ENCODE measurements around the gene MRPL14. TPM values are rescaled to one million over a fixed set of nuclear protein-coding genes. Genes with fewer than 3 reads are reported as not detected.

MRPL14 gene
- 35.3 TPM for total RNA-seq

- ATAC-seq: peak; percentile 89
These were observed at the start of gene MRPL14, which contains the start of gene TMEM63B for GRCh38 chr6:44127186-44128019. Gene MRPL14 (minus strand): TSS chr6:44127452. CDS start chr6:44116611, 10,841 bp downstream. Gene TMEM63B (plus strand): TSS chr6:44127554. CDS start chr6:44134585, 7,031 bp downstream.

DNA sequence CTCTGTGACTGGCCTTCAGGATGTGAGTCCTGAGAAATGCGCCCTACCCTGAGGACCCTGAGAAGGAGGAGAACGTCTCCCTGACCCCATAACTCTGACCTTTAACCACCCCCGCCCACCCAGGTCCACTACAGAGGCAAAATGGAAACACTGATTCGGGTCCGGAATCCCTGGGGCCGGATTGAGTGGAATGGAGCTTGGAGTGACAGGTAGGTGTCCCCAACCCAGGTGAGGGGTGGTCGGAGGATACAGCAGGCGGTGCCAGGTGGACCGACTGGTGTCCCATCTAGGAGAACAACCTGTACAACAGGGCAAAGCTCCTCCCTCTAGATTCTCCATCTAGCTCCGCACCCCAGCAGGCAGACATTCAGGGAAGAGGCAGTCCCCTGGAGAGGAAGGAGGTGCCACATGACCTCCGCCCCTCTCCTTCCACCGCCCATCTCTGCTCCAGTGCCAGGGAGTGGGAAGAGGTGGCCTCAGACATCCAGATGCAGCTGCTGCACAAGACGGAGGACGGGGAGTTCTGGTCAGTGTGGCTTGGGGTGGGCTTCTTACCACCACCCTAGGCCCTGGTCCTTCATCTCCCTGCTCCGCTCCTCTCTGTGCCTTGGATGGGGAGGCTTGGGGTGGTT lies 49.0 kb upstream of the MRPL14 start:
- no peak for ATAC-seq
- DNase-seq (ENCODE audit: low spot score): no peak

More at GRCh38 chr6:44127186-44128019, at the start of gene MRPL14, which contains the start of gene TMEM63B:
- peak; percentile 94 for DNase-seq (ENCODE audit: low spot score)

- ATAC-seq (peak; percentile 99), DNase-seq (ENCODE audit: low spot score) (peak; percentile 91)
These were observed 45.7 kb upstream of the MRPL14 start for GRCh38 chr6:44172731-44173500.

- ATAC-seq: no peak
- DNase-seq (ENCODE audit: low spot score): no peak
These were observed 44.8 kb upstream of the MRPL14 start for GRCh38 chr6:44171899-44172546.

- DNase-seq (ENCODE audit: low spot score): no peak
- ATAC-seq: no peak
These were observed 42.8 kb upstream of the MRPL14 start for GRCh38 chr6:44169886-44170570.

DNA sequence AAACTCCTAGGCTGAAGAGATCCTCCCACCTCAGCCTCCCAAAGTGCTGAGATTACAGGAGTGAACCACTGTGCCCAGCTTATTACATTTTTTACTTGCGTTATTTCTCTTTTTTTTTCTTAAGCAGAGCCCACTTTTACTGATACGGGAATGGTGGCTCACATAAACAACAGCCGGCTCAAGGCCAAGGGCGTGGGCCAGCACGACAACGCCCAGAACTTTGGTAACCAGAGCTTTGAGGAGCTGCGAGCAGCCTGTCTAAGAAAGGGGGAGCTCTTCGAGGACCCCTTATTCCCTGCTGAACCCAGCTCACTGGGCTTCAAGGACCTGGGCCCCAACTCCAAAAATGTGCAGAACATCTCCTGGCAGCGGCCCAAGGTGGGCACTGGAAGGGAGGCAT lies 41.9 kb upstream of the MRPL14 start:
- no peak for ATAC-seq
- DNase-seq (ENCODE audit: low spot score): no peak

DNA sequence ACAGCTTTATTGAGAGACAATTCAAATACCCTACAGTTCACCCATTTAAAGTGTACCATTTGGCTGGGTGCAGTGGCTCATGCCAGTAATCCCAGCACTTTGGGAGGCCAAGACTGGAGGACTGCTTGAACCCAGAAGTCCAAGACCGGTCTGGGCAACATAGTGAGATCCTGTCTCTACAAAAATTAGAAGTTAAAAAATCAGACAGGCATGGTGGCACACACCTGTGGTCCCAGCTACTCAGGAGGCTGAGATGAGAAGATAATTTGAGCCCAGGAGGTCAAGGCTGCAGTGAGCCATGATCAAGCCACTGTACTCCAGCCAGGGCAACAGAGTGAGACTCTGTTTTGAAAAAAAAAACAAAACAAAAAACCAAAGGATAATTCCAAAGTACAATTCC lies 40.3 kb upstream of the MRPL14 start:
- DNase-seq (ENCODE audit: low spot score) (no peak), ATAC-seq (no peak)

DNA sequence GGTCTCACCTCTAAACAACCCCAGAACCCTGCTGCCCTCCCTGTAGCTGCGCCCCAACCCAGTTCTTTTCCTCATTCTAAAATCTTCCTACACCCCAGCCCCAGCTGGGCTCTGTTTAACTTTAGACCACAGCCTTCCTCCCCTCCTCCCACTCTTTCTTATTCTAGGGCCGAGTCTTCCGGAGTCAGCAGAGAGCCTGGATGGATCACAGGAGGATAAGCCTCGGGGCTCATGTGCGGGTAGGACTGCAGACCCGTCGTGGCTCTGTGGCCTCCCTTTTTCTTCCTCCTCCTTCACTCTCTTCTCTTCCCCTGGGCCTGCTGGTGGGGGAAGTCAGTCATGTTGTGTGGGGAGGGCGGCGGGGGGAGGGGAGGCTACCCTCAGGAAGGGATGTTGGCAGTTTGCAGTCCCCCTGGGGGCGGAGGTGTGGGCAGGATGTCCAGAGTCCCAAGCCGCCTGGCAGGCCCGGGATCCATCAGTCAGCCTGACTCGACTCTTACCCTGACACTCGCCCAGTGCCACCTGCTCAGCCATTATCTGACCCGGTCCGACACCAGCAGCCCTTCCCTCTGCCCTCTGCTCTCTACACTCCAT lies 39.4 kb upstream of the MRPL14 start:
- ATAC-seq: no peak
- DNase-seq (ENCODE audit: low spot score): no peak

GRCh38 chr6:44166116-44166515 lies 38.9 kb upstream of the MRPL14 start:
- DNase-seq (ENCODE audit: low spot score) (no peak), ATAC-seq (no peak)

- no peak for ATAC-seq
- no peak for DNase-seq (ENCODE audit: low spot score)
These were observed 35.8 kb upstream of the MRPL14 start for GRCh38 chr6:44162876-44163625.

DNA sequence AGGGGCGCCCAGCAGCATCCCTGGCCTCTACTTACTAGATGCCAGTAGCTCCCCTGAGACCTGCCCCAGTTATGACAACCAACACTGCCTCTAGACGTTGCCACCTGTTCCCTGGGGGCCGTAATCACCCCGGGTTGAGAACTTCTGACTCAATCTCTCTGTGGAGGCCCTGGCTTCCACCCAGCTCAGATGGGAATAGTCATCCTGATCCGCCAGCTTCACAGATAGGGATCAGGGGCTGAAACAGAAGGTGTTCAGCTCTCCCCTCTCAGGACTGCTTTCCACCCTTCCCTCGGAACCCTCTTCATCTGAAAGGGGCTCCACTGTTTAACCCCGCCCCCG lies 34.7 kb upstream of the MRPL14 start:
- DNase-seq (ENCODE audit: low spot score): no peak
- no peak for ATAC-seq

- DNase-seq (ENCODE audit: low spot score): no peak
- no peak for ATAC-seq
These were observed 31.5 kb upstream of the MRPL14 start, which contains the start of gene CAPN11 for GRCh38 chr6:44158770-44159228. Gene CAPN11 (plus strand): TSS chr6:44158820. CDS start chr6:44158849, 29 bp downstream.

DNA sequence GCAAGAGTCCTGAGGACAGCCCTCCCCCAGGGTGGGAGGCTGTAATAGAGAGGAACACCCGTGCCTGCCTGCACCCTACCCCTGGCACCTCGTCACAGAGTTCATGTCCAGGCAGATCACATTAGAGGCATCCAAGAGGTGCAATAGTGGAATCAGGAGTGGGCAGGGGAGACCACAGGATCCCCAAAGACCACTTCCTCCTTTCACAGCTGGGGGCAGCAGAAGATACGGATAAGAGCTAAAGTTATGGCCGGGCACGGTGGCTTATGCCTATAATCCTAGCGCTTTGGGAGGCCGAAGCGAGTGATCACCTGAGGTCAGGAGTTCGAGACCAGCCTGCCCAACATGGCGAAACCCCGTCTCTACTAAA lies 29.9 kb upstream of the MRPL14 start:
- ATAC-seq (peak; percentile 10), DNase-seq (ENCODE audit: low spot score) (no peak)

DNA sequence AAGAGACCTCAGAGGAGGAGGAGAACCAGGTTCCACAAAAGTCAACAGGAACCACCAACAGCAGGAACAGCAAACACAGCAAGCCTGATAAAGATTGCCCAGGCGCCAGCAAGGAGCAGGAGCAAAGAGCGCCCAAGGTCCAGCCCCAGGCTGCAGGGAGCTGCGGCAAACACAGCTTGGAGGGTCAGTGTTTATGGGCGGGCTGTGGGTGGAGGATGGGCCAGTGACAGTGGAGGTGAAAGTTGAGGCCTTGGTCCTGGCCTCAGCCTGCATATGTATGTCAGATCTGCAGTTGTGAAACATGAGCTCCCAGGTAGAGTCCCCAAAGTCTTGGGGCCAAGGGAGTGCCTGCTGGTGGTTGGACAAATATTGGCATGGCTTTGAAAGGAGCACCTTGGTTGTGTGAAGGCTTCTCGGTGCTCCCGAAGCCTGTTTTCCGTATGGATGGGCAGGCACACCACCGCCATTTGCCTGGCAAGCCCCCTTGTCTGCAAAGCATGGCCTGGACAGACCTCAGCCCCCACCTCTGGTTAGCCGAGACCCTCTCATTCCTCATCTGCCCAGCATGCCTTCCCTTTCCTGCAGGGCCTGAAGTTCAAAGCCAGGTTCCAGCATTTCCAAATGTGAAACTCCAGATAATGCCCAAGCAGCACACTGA lies 29.4 kb upstream of the MRPL14 start:
- ATAC-seq: peak; percentile 57
- DNase-seq (ENCODE audit: low spot score): no peak

DNA sequence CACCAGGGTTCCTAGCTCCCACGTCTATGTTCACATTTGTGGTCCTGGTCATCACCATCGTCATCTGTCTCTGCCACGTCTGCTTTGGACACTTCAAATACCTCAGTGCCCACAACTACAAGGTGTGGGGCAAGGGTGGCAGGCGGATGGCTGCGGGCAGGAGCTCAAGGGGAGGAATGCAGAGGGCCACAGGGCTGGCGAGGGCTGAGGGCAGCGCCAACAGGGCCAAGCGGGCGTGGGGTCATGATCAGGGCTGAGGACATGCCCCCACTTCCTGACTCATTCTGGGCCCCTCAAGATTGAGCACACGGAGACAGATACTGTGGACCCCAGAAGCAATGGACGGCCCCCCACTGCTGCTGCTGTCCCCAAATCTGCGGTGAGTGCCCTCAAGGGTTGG lies 26.8 kb upstream of the MRPL14 start:
- no peak for DNase-seq (ENCODE audit: low spot score)
- no peak for ATAC-seq

DNA sequence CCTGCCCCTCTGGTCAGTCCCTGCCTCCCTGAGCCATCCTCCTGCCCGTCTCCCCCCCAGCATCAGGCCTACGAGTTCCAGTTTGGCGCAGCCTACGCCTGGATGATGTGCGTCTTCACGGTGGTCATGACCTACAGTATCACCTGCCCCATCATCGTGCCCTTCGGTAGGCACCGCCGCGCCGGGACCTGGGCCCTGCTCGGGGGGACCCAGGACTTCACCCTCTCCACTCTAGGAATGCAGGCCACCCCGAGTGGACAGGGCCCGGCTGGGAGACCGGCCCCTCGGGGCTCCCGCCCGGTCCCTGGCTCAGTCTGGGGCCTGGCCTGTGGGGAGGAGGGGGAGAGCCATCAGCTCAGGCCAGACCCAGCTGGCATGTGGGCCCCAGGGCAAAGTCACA lies 25.3 kb upstream of the MRPL14 start:
- ATAC-seq (no peak), DNase-seq (ENCODE audit: low spot score) (no peak)

GRCh38 chr6:44152109-44152461 lies 24.8 kb upstream of the MRPL14 start:
- ATAC-seq (no peak), DNase-seq (ENCODE audit: low spot score) (no peak)

- DNase-seq (ENCODE audit: low spot score): peak; percentile 76
- peak; percentile 88 for ATAC-seq
These were observed 24.3 kb upstream of the MRPL14 start for GRCh38 chr6:44151348-44152108.

Measured in left lobe of liver (tissue), 2 donors.